HG03025 (cell line): Measurements from ENCODE around the gene PSD2.

Experiments
- ATAC-seq: cut with Tn5 transposase; IDR thresholded peaks from one replicate; pipeline ENCODE4 v1.9.1; 2021; ENCODE audit warnings: mild to moderate bottlenecking, moderate library complexity; ENCODE audit not compliant: unreplicated experiment, low FRiP score

PSD2 gene

GRCh38 chr5:139831624-139832023 is 36.0 kb downstream of the PSD2 start:
- no peak for ATAC-seq

DNA sequence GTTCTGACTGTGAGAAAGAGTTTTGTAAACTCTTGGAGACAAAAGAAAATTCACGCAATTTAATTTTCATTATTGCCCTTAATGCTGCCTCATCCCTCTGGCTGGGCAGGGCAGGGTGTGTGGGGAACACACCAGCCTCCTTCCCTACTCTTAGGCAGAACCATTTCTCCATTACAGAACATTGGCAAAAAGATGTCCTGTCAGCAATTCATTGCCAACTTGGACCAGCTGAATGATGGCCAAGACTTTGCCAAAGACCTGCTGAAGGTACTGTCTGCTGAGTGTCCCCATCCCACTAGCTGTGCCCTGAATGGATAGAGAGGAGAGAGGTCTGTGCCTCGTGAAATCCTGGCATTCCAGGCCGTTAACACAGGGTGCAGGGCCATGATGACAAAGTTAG is 37.9 kb downstream of the PSD2 start:
- ATAC-seq = no peak

- ATAC-seq = no peak
Measured at GRCh38 chr5:139835656-139836055, 40.0 kb downstream of the PSD2 start.

DNA sequence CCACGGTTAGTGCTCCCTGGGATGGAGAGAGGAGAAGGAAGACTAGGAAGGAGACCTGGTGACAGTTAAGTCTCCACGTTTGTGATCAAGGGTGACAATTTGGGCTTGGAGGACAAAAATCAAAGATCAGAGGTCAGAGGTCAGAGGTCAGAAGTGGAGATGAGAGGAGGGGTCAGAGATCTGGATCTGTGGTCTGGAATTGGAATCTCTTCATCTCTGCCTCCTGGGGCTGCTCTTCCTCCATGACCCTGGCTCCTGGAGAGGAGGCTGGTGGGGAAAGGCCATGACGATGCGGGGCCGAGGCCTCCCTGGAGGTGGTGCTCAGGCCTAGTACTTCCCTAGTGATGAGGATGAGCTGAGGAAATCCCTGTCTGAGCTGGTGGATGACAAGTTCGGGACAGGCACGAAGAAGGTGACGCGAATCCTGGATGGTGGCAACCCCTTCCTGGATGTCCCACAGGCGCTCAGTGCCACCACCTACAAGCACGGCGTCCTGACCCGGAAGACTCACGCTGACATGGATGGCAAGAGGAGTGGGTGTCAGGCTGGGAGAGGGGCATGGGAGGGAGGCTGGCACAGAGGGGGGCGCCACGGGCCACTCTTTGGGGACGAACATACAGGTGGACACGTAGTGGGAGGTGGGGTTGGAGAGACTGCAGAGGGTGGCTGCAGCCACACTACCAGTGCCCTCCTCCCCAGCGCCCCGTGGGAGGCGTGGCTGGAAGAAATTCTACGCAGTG is 41.0 kb downstream of the PSD2 start:
- ATAC-seq = no peak

DNA sequence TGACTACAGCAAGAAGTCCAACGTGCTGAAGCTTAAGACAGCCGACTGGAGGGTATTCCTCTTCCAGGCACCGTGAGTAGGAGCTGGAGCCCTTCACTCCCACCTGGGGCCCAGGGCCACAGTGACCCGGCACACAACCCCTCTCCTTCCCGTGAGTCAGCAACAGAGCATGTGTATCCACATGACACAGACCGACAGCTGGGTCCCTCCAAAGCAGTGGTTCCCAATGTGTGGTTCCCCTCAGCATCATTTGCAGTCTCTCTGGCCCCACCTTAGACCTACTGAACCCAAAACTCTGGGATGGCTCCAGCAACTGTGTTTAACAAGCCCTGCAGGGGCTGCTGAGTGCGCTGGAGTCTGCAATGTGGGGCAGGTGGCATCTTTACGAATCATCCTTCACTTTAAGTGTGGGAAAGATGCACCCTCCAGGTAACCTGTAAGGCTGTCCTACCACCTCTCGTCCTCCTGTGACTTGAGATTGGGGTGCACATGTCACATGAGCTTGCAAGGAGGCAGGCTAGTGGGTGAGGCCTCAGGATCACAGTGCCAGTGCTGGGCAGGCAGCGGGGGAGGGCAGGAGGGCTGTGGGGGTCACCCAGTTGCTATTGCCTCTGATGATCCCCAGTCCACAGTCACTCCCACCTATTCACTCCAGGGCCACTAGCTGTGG is 42.2 kb downstream of the PSD2 start:
- no peak for ATAC-seq

GRCh38 chr5:139838381-139839197 is 43.0 kb downstream of the PSD2 start:
- ATAC-seq = no peak

DNA sequence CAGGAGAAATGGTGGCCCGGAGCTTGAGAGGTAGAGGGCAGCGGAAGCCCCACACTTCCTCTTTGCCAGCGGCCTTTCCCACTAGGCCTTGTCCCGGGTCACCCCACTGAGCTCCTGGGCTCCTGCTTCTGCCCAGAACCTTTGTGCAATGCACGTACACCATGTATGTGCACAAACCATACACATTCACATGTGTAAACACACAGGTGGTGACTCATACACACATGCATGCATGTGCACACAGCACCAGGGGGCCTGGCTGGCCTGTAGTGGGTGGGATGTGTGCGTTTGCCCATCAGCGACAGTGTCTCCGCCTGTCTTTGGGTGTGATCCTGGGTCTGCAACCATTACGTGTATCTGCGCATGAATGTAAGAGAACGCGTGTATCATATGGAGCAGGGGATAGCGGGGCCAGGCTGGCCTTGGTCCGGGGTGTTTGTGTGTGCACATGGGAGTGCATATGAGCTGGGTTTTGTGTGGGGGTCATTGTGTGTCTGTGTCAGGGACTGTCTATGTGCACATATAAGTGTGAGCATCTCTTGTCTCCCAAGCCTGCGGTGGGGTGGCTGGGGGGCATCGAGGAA is 43.7 kb downstream of the PSD2 start:
- ATAC-seq = no peak

GRCh38 chr5:139839918-139840317 is 44.3 kb downstream of the PSD2 start:
- ATAC-seq = no peak

DNA sequence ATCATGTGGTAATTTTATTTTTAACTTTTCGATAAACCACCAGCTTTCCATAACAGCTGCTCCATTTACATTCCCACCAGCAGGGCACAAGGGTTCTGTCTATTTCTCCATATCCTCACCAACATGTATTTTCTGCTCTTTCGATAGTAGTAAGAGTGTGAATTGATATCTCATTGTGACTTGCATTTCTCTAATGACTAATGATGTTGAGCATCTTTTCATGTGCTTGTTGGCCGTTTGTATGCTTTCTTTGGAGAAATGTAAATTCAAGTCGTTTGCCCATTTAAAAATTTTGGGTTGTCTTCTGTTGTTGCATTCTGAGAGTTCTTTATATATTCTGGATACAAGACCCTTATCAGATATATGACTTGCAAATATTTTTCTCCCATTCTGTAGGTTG is 45.9 kb downstream of the PSD2 start:
- ATAC-seq = no peak

DNA sequence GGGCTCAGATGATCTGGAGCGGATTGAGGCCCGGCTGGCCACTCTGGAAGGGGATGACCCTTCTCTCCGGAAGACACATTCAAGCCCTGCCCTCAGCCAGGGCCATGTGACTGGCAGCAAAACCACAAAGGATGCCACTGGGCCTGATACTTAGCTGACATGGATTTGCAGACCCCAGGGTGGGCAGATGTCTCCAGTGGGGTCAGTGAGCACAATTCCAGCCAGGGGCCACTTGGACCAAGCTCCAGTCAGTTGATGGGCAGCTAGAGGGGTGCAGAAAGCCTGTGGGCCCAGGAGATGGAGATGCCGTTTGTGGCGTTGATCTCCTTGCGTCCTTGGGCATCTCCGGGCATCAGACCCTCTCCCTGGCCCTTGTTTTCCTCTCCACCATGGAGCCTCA is 46.7 kb downstream of the PSD2 start:
- no peak for ATAC-seq

- ATAC-seq = no peak
Measured at GRCh38 chr5:139843991-139844390, 48.4 kb downstream of the PSD2 start.

GRCh38 chr5:139844472-139845145 is 49.0 kb downstream of the PSD2 start:
- ATAC-seq = no peak

DNA sequence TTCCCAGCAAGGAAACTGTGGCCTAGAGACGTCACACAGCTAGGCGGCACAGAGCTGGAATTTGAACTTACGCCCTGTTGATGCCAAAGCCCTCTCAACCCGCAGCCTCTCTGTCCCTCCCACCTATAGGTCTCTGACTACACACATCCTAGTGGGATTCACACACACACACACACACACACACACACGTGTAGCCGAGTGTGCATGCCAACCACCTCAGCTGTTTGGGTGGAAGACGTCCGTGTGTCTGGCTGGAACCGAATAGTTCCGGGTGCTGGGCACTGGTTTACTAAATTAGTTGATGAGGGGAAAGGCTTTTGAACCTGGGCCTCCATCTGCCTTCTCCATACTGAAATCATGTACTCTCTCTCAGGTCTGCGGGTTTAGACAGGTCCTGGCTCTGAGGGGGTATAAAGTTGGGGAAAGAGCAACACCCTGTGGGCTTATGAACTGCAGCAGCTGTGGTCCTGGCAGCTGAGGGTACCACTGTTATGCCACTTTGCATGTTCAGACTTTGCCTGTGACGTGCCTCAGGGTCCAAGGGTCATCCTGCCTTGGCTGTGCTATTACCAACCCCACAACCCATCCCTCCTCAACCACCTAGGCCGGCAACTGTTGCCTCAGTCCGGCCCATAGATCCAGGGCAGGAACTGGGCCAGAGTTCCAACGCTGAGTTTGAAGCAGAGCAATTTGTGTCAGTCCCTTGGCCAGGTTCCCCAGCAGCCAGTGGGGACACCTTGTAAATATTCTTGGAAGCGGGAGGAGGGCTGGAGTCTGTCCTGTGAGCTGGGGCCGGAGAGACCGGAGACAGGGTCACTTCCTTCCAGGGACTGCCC is 50.5 kb downstream of the PSD2 start:
- ATAC-seq = no peak

DNA sequence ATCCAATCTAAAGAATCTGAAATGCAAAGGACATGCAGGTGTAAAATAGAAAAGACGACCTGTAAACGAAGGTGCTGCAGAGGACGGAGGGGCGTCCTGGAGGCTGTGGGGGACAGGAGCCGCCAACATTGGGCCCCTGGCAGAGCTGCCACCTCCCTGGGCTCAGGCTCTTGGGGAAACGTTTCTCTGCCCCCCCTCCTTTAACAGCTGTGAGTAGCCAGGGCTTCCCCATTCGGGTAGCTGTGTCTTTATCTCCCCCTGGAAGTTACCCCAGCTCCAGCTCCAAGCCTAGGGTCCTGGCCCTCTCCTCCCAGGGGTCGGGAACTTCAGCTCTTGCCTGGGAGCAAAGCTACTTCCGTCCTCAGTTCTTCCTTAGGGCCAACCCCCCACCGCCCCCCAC is 51.5 kb downstream of the PSD2 start:
- no peak for ATAC-seq

- ATAC-seq = no peak
Measured at GRCh38 chr5:139847790-139848507, 52.3 kb downstream of the PSD2 start.

- ATAC-seq = no peak
Measured at GRCh38 chr5:139848508-139849100, 53.0 kb downstream of the PSD2 start.

GRCh38 chr5:139849501-139849900 is 53.9 kb downstream of the PSD2 start:
- ATAC-seq = no peak

DNA sequence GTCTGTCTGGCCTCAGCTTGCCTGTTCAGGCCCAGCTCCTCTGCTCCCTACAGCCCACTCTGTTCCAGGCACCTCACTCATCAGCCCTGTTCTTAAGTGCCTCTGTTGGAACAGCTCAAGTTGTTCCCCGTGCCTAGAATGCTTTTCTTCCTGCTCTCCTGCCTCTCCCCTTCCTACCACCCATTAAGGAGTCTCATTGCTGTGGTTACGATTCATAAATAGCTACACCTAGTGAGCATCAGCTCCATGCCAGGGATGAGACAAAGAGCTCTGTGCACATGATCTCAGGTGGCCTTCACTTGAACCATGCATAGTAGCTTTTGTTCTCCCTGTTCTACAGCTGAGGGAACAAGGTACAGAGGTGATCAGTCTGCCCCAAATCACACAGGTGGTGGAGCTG is 54.3 kb downstream of the PSD2 start:
- no peak for ATAC-seq
